ENCODE results near the gene DIP2A.
A peak's percentile ranks its signal among the peaks of the same experiment; 100 is the strongest.
"Not testable (repeated sequence)": the region's sequence is repeated elsewhere in the genome, so short reads cannot be mapped to it uniquely, and the experiment has no call there.

DIP2A gene

GRCh38 chr21:46518983-46519583 is 60.4 kb downstream of the DIP2A start:
- no peak for DNase-seq (ENCODE audit: extremely low read depth in 1 of 2, low read depth in 1 of 2)

DNA sequence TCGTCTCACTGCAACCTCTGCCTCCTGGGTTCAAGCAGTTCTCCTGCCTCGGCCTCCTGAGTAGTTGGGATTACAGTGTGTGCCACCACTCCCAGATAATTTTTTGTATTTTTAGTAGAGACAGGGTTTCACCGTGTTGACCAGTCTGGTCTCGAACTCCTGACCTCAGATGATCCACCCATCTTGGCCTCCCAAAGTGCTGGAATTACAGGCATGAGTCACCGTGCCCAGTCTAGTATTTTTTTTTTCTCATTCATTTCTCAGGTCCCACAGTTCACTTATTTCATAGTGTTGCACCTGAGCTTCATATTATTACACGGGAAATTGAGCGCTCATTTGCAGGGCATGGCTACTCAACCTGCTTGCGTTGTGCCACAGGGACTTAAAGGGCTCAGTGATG is 68.7 kb downstream of the DIP2A start:
- DNase-seq (ENCODE audit: extremely low read depth in 1 of 2, low read depth in 1 of 2) = not testable (repeated sequence)

DNA sequence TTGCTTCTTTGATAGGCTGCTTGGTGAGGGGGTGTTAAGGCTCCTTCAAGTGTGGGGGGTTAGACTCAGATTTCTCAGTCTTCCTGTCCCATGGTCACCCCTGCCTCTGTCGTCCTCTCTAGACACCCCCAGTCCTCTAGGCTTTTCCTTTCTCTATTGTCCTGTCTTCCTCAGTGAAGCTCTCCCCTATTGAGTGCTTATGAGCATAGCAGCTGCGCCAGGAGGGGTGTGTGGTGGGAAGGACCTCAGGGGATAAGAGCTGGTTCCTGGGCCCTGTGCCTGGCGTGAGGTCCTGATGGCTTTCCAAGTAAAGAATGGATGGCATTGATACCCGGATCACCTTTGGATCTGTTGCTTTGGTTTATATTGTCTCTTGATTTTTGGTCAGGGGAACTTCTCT is 69.1 kb downstream of the DIP2A start:
- DNase-seq (ENCODE audit: extremely low read depth in 1 of 2, low read depth in 1 of 2) = no peak

- no peak for DNase-seq (ENCODE audit: extremely low read depth in 1 of 2, low read depth in 1 of 2)
Measured at GRCh38 chr21:46532080-46532479, 73.4 kb downstream of the DIP2A start.

- no peak for DNase-seq (ENCODE audit: extremely low read depth in 1 of 2, low read depth in 1 of 2)
Measured at GRCh38 chr21:46537026-46537425, 78.3 kb downstream of the DIP2A start.

- DNase-seq (ENCODE audit: extremely low read depth in 1 of 2, low read depth in 1 of 2) = no peak
Measured at GRCh38 chr21:46538262-46538661, 79.6 kb downstream of the DIP2A start.

GRCh38 chr21:46538851-46539666 is 80.4 kb downstream of the DIP2A start:
- DNase-seq (ENCODE audit: extremely low read depth in 1 of 2, low read depth in 1 of 2) = no peak

- no peak for DNase-seq (ENCODE audit: extremely low read depth in 1 of 2, low read depth in 1 of 2)
Measured at GRCh38 chr21:46540087-46540710, 81.5 kb downstream of the DIP2A start.

DNA sequence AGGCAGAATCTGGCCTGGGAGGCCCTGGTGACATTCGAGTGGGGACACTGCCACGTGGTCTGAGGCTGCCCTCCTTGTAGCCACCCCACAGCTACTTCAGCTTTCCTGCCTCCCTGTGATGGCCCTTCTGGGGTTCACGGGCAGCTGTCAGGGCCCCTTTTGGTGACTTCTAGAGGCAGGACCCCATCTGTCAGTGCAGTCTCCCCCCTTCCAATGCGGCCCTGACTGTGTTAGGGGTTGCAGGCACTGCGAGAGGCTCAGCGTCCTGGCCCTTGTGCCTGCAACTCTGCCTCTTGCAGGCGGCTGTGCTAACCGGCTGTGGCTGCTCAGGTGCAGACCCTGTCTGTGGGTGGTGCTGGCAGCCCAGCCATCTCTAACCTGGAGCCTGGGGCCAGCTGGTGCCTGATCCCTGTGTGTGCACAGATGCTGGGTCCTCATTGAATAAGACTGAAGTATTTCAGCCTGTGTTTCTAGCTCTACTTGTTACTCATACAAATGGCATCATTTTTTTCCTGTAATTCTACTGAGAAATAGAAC is 84.0 kb downstream of the DIP2A start:
- no peak for DNase-seq (ENCODE audit: extremely low read depth in 1 of 2, low read depth in 1 of 2)

- no peak for DNase-seq (ENCODE audit: extremely low read depth in 1 of 2, low read depth in 1 of 2)
Measured at GRCh38 chr21:46543306-46543705, 84.6 kb downstream of the DIP2A start.

- peak in 1 of 2 donors; percentile 16 for DNase-seq (ENCODE audit: extremely low read depth in 1 of 2, low read depth in 1 of 2)
Measured at GRCh38 chr21:46544003-46544402, 85.3 kb downstream of the DIP2A start.

- DNase-seq (ENCODE audit: extremely low read depth in 1 of 2, low read depth in 1 of 2) = no peak
Measured at GRCh38 chr21:46544824-46545223, 86.1 kb downstream of the DIP2A start.

DNA sequence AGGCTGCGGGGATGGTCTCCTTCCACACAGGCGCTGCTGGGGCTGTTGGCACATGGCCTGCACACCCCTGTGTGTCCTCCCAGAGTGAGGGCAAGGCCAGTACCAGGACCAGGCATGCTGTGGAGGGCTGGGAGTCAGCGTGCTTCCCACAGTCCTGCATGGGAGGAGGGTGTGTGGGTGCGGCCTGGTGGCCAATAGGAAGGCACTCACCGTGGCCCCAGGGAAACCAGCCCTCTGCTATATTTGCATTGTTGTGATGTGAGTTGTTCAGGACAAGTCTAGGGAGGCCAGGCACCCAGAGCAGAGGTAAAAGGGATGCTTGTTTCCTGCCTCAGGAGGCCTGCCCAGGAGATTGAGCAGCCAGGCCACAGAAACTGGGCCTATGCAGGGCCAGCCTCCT is 86.7 kb downstream of the DIP2A start:
- no peak for DNase-seq (ENCODE audit: extremely low read depth in 1 of 2, low read depth in 1 of 2)

GRCh38 chr21:46545911-46546310 is 87.2 kb downstream of the DIP2A start:
- no peak for DNase-seq (ENCODE audit: extremely low read depth in 1 of 2, low read depth in 1 of 2)

DNA sequence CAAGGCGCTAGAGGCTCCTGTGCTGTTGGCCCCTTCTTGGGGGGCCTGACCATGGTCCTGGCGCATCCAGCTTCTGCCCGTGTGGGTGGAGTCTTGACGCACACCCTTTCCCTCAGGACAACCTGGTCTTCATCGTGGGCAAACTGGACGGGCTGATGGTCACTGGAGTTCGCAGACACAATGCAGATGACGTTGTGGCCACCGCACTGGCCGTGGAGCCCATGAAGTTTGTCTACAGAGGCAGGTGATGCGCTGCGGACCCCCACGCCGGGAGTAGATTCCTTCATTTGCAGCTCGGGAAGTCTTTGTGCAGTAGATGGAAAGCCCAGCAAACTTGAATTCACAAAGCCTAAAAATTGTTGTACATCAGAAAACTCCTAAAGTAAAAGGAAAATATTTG is 88.1 kb downstream of the DIP2A start:
- DNase-seq (ENCODE audit: extremely low read depth in 1 of 2, low read depth in 1 of 2) = no peak

DNA sequence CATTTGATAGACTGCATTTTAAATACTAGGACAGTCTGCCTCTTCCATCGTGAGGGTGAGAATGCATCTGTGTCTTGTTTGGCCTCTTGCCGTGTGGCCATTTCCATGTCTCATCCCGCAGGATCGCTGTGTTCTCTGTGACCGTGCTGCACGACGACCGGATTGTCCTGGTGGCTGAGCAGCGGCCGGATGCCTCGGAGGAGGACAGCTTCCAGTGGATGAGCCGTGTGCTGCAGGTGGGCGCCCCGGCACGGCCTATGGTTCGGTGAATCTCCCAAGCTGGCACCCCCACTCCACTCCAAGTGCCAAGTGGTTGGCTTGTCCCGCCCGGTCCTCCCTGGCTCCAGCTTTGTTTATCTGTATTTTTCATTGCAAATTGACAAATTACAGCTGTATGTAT is 91.0 kb downstream of the DIP2A start:
- no peak for DNase-seq (ENCODE audit: extremely low read depth in 1 of 2, low read depth in 1 of 2)

DNA sequence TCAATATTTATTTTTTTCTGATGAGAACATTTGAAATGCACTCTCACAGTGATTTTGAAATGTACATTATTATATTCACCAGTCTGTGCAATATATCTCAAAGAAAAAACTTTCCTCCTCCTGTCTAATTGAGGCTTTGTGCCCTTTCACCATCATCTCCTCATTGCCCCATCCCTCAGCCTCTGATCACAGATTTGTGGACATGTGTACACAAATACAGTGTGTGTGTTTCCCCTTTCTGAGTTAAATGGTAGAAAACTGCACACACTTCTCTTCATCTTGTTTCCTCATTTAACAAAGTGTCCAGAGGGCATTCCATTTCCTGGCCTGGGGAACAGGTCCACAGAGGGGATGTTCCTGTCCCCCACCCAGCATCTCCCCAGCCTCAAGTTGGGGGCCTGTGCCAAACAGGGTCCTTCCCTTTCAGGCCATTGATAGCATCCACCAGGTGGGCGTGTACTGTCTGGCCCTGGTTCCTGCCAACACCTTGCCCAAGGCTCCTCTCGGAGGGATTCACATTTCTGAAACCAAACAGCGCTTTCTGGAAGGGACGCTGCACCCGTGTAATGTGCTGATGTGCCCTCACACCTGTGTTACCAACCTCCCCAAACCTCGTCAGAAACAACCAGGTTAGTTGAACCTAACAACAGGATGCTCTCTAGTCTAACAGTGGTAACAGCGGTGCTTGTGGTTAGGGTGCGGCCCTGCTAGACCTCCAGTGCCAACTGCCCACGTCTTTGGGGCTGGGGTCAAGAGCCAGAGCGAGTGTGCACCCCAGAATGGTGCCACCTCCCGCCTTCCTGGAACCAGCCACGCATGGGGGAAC is 91.6 kb downstream of the DIP2A start:
- DNase-seq (ENCODE audit: extremely low read depth in 1 of 2, low read depth in 1 of 2) = peak in 1 of 2 donors; percentile 20

- DNase-seq (ENCODE audit: extremely low read depth in 1 of 2, low read depth in 1 of 2) = peak; percentile 21 to 44
Measured at GRCh38 chr21:46551636-46552241, 93.0 kb downstream of the DIP2A start.

- no peak for DNase-seq (ENCODE audit: extremely low read depth in 1 of 2, low read depth in 1 of 2)
Measured at GRCh38 chr21:46552274-46552673, 93.6 kb downstream of the DIP2A start.

- no peak for DNase-seq (ENCODE audit: extremely low read depth in 1 of 2, low read depth in 1 of 2)
Measured at GRCh38 chr21:46552865-46553379, 94.2 kb downstream of the DIP2A start.
